K562 (cell line): ENCODE measurements around the gene TMEM14C. TPM values are rescaled to one million over a fixed set of nuclear protein-coding genes. Genes with fewer than 3 reads are reported as not detected.

Experiments used
- ATAC-seq: fragments of 200-7000 bp; cut with Tn5 transposase; 3 replicates; pipeline ENCODE4 v1.9.1; 2020; ENCODE audit warnings: moderate library complexity
- BruUV-seq: library from RNA; stranded (reverse); fragments of 400-500 nt; replicated peaks from 2 replicates; lab custom pipeline; 2021; lab: Mats Ljungman, UMichigan
- CTCF ChIA-PET: fragments of 300-600 bp; formaldehyde crosslinking; extraction: SDS; loops from one replicate; lab custom pipeline; 2021; ENCODE audit warnings: low intra/inter-chr PET ratio; lab: Yijun Ruan, JAX
- POLR2A ChIA-PET: fragments of 300-600, 350-650 bp; sonication (Branson Sonifier 250); formaldehyde crosslinking; extraction: SDS; loops from one replicate; lab custom pipeline; 2021; ENCODE audit warnings: antibody characterized with exemption, inconsistent platforms; lab: Yijun Ruan, JAX
- DNase-seq, 4 experiments: peaks; one replicate each; pipeline versions ENCODE4 v3.0.0 to v3.0.0-alpha.2; 2011 to 2018; ENCODE audit warnings: low spot score in 3 of 4, mixed read lengths in 3 of 4; ENCODE audit errors: extremely low read depth in 1 of 4
- FAIRE-seq: peaks from 2 replicates; lab custom pipeline; 2011; peaks lifted over from hg19 to GRCh38; lab: Jason Lieb, UNC
- H2AFZ ChIP-seq: 2 replicates; pipeline ENCODE4 v1.6.0; 2011; ENCODE audit warnings: low read depth, low read length, control low read depth, inconsistent platforms
- H3K27ac ChIP-seq: fragments of 200-600 bp; 3 replicates; pipeline ENCODE4 v1.8.0; 2011; ENCODE audit warnings: low read depth, mild to moderate bottlenecking, control low read depth, inconsistent platforms, low read length, moderate library complexity, mixed read lengths; ENCODE audit errors: extremely low read depth
- H3K27me3 ChIP-seq, 2 experiments: fragments of 300-600 bp in 1 of 2; 2 replicates in 1 of 2; 3 replicates in 1 of 2; pipeline versions ENCODE4 v1.6.0 to v1.8.0; 2011; ENCODE audit warnings: inconsistent platforms in 2 of 2, low read length in 2 of 2, mild to moderate bottlenecking in 1 of 2, mixed read lengths in 1 of 2, moderate library complexity in 1 of 2; ENCODE audit not compliant: control insufficient read depth in 2 of 2, insufficient read depth in 2 of 2
- H3K36me3 ChIP-seq: fragments of 300-600 bp; 3 replicates; pipeline ENCODE4 v1.8.0; 2011; ENCODE audit warnings: mild to moderate bottlenecking, low read length, inconsistent platforms; ENCODE audit not compliant: control insufficient read depth, insufficient read depth
- H3K4me1 ChIP-seq, 2 experiments: fragments of 200-600 bp in 1 of 2; replicated peaks in 1 of 2; 2 replicates in 1 of 2; 3 replicates in 1 of 2; pipeline versions ENCODE4 v1.5.1 to v1.8.0; 2011; ENCODE audit warnings: inconsistent platforms in 2 of 2, low read length in 2 of 2, mild to moderate bottlenecking in 1 of 2, mixed read lengths in 1 of 2, moderate library complexity in 1 of 2; ENCODE audit not compliant: control insufficient read depth in 2 of 2, insufficient read depth in 2 of 2
- H3K4me2 ChIP-seq: 2 replicates; pipeline ENCODE4 v1.6.1; 2011; ENCODE audit warnings: low read length, control low read depth, inconsistent platforms, mixed read lengths; ENCODE audit not compliant: insufficient read depth
- H3K4me3 ChIP-seq: fragments of 200-600 bp; sonication (generic), shearing (Covaris generic); 2 replicates; pipeline ENCODE4 v1.5.1; 2016; ENCODE audit warnings: control low read depth, inconsistent platforms
- H3K79me2 ChIP-seq: fragments of 200-600 bp; 3 replicates; pipeline ENCODE4 v1.8.0; 2011; ENCODE audit warnings: low read length, inconsistent platforms; ENCODE audit not compliant: control insufficient read depth, insufficient read depth
- H3K9ac ChIP-seq, 2 experiments: 2 replicates each; pipeline versions ENCODE4 v1.6.0 to v1.6.1; 2011; ENCODE audit warnings: low read depth in 2 of 2, low read length in 2 of 2, control low read depth in 1 of 2, inconsistent platforms in 1 of 2, mild to moderate bottlenecking in 1 of 2, mixed read lengths in 1 of 2; ENCODE audit not compliant: insufficient read depth in 1 of 2
- H3K9me1 ChIP-seq: one replicate; pipeline ENCODE4 v1.6.0; 2011; ENCODE audit warnings: inconsistent platforms, mild to moderate bottlenecking, low read length, moderate library complexity; ENCODE audit not compliant: control insufficient read depth, insufficient read depth
- H3K9me3 ChIP-seq: replicated peaks from 2 replicates; pipeline ENCODE4 v1.5.1; 2011; ENCODE audit warnings: low read depth, low read length, inconsistent platforms; ENCODE audit not compliant: control insufficient read depth, insufficient read depth
- H4K20me1 ChIP-seq: replicated peaks from 2 replicates; pipeline ENCODE4 v1.6.1; 2011; ENCODE audit warnings: low read length, inconsistent platforms, mixed read lengths; ENCODE audit not compliant: control insufficient read depth, insufficient read depth
- CHD4 ChIP-seq: fragments of 200-600 bp; sonication (generic); IDR thresholded peaks from 3 replicates; pipeline ENCODE4 v1.6.1; 2012; ENCODE audit warnings: low read depth, mild to moderate bottlenecking, mixed read lengths, low read length, inconsistent platforms; ENCODE audit not compliant: insufficient read depth, insufficient replicate concordance, poor library complexity, severe bottlenecking
- ELF1 ChIP-seq: fragments of 200-800 bp; sonication (Bioruptor generic); IDR thresholded peaks from 2 replicates; pipeline ENCODE4 v1.6.1; 2016; ENCODE audit warnings: missing genetic modification characterization, missing compliant biosample characterization
- EZH2 ChIP-seq: IDR thresholded peaks from 2 replicates; pipeline ENCODE4 v1.6.1; 2012; ENCODE audit warnings: low read depth, mild to moderate bottlenecking, inconsistent platforms, low read length, borderline replicate concordance
- FOXK2 ChIP-seq, 2 experiments: fragments of 450-650 bp; IDR thresholded peaks in 1 of 2; conservative IDR thresholded peaks in 1 of 2; 2 replicates each; pipeline ENCODE4 v1.6.1; 2016; ENCODE audit warnings: low read depth in 2 of 2, mild to moderate bottlenecking in 1 of 2
- HLTF ChIP-seq: fragments of 450-650 bp; IDR thresholded peaks from 2 replicates; pipeline ENCODE4 v1.6.1; 2016
- KDM1A ChIP-seq, 2 experiments: fragments of 450-650 bp; IDR thresholded peaks; 2 replicates each; pipeline ENCODE4 v1.6.1; 2016; ENCODE audit warnings: mild to moderate bottlenecking in 2 of 2
- MIER1 ChIP-seq: fragments of 450-650 bp; IDR thresholded peaks from 2 replicates; pipeline ENCODE4 v1.6.1; 2016; ENCODE audit warnings: antibody characterized with exemption, mild to moderate bottlenecking, low read depth
- NBN ChIP-seq: fragments of 450-650 bp; IDR thresholded peaks from 2 replicates; pipeline ENCODE4 v1.6.1; 2016; ENCODE audit warnings: low read depth, mild to moderate bottlenecking
- TFAM ChIP-seq: fragments of 250-450 bp; sonication (Bioruptor Pico); conservative IDR thresholded peaks from 2 replicates; pipeline ENCODE4 v1.5.0; 2021; ENCODE audit warnings: mild to moderate bottlenecking, moderate library complexity
- ZNF12 ChIP-seq: sonication (generic); formaldehyde crosslinking; IDR thresholded peaks from 2 replicates; pipeline ENCODE4 v1.4.0; 2020; ENCODE audit warnings: mild to moderate bottlenecking, missing genetic modification reagents
- ZNF121 ChIP-seq: sonication (generic); formaldehyde crosslinking; conservative IDR thresholded peaks from 2 replicates; pipeline ENCODE4 v1.8.0; 2022; ENCODE audit warnings: missing genetic modification reagents
- ZNF766 ChIP-seq: fragments of 200-800 bp; sonication (Bioruptor generic); conservative IDR thresholded peaks from 2 replicates; pipeline ENCODE4 v1.6.1; 2016; ENCODE audit warnings: missing genetic modification characterization, missing compliant biosample characterization
- WGBS: fragments of 100-300 bp; shearing (Covaris generic); methylation state at CpG from one replicate; pipeline ENCODE4 v1.1.6; 2016; ENCODE audit warnings: low coverage, mixed read lengths; ENCODE audit not compliant: insufficient coverage; ENCODE audit errors: missing lambda C conversion rate; 5-methylcytosine and 5-hydroxymethylcytosine counted together
- in situ Hi-C: fragments of 300-500 bp; cut with MboI; formaldehyde crosslinking; loops from 4 replicates; pipeline ENCODE4 v1.15.0; 2018; ENCODE audit warnings: inconsistent platforms, mixed read lengths
- intact Hi-C: fragments of 100-400 bp; cut with micrococcal nuclease; formaldehyde crosslinking; loops from 2 replicates; pipeline ENCODE4 v1.14.2; 2022
- polyA plus RNA-seq, 8 experiments: library from polyadenylated mRNA; depleted of rRNA in 4 of 8; stranded (reverse) in 5 of 8; unstranded in 3 of 8; fragments of >200 nt; fragmentation: Nextera tagmentation in 2 of 8; fragmentation: Illumina TruSeq in 1 of 8; extraction: Ambion mirVana in 2 of 8; extraction: Trizol in 1 of 8; gene quantifications; 2 replicates each; pipeline versions ENCODE4 v1.2.1 to v1.2.3, GENCODE V29; 2011 to 2014; ENCODE audit warnings: inconsistent platforms in 1 of 8, missing spikeins in 1 of 8
- total RNA-seq, 7 experiments: library from RNA; depleted of rRNA in 6 of 7; stranded (reverse); fragments of >200 nt in 6 of 7; fragmentation: Illumina TruSeq in 2 of 7; extraction: Trizol in 2 of 7; gene quantifications; 2 replicates each; pipeline versions ENCODE4 v1.2.1 to v1.2.3, GENCODE V29; 2011 to 2021; ENCODE audit warnings: low replicate concordance in 1 of 7
- TF ChIP-seq, protein P1 (sequence below): fragments of 450-650 bp; formaldehyde crosslinking; IDR thresholded peaks from 2 replicates; pipeline ENCODE4 v1.4.0; 2022; ENCODE audit warnings: missing genetic modification characterization
- TF ChIP-seq, protein P2 (sequence below), 2 experiments: fragments of 450-650 bp; IDR thresholded peaks; 2 replicates each; pipeline ENCODE4 v1.6.1; 2018; ENCODE audit warnings: mild to moderate bottlenecking in 2 of 2, low read depth in 1 of 2; ENCODE audit not compliant: partially characterized antibody in 2 of 2
- TF ChIP-seq, protein P3 (sequence below): fragments of 250-450 bp; sonication (Bioruptor Pico); IDR thresholded peaks from 2 replicates; pipeline ENCODE4 v1.5.0; 2021

Gene TMEM14C
- total and polyA plus RNA-seq, 9 of the 15 experiments (the other 6 are each of a cell fraction or from before 2014, with no cell fraction given): 151 to 496 (median 263) TPM

DNA sequence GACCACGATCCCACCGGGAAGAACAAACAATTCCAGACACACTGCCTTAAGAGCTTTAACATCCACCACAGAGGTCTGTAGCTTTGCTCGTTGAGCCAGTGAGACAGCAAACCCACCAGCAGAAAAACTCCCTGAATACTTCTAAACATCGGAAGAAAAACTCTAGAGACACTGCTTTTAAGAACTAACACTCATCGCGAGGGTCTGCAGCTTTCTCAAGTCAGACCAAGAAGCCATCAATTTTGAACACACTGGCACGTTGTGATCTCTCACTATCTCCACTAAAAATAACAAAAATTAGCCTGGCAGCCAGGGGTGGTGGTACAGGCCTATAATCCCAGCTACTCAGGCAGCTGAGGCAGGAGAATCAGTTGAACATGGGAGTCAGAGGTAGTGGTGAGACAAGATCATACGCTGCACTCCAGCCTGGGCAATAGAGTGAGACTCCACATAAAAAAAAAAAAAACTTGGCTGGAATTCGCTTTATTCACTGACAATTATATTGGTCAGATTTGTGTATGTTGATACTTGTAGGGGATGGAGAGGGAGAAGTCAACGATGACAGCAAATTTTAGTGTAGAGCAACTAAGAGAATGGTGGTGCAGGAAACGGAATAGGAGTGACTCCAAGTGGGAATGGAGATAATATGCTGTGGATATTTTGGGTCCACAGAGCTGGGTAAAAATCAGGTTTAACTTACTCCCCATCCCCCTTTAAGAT, 860 bp upstream of the TMEM14C start:
- no TSS peak for BruUV-seq
- in situ Hi-C loops: no loop called here
- WGBS: 69% methylated on average over 11 of the region's 11 CpGs
- CTCF ChIA-PET: no interaction called here
- Histone ChIP-seq H4K20me1 (no peaks in the 10 kb centered on the region), H3K4me2 (peak overlapping the region; percentile 79), H3K36me3 (peaks cover 20% of the 10 kb centered on the region; the same call in 2 of the 3 replicates), H3K27me3 (no peaks in the 10 kb centered on the region), H3K4me1 (peaks cover 39 to 44% of the 10 kb centered on the region in 2 experiments), H2AFZ (peak overlapping the region; percentile 90), H3K9me3 (peaks cover 13% of the 10 kb centered on the region), H3K4me3 (peak overlapping the region; percentile 64), H3K79me2 (peaks cover 36% of the 10 kb centered on the region), H3K9me1 (no peaks in the 10 kb centered on the region), H3K9ac (peak overlapping the region; percentile 85 to 92; a peak in 3 of 4 replicates), H3K27ac (peak overlapping the region; percentile 88)
- intact Hi-C loops: loop anchor here (1.0 to 2.0 kb wide), 3 partner anchors 25 to 165 kb away; partner anchors contain the start of genes SYCP2L and TMEM14B
- no peak for FAIRE-seq
- DNase-seq: no peak
- POLR2A ChIA-PET: interaction anchor here (0.6 to 4.0 kb wide), 15 partner anchors 9 to 1380 kb away, joined by 3 to 48 read pairs (median 4); partner anchors contain the start of genes C6orf52, PAK1IP1 and TMEM14B
- no peak for ATAC-seq
- TF ChIP-seq, protein P1, sequence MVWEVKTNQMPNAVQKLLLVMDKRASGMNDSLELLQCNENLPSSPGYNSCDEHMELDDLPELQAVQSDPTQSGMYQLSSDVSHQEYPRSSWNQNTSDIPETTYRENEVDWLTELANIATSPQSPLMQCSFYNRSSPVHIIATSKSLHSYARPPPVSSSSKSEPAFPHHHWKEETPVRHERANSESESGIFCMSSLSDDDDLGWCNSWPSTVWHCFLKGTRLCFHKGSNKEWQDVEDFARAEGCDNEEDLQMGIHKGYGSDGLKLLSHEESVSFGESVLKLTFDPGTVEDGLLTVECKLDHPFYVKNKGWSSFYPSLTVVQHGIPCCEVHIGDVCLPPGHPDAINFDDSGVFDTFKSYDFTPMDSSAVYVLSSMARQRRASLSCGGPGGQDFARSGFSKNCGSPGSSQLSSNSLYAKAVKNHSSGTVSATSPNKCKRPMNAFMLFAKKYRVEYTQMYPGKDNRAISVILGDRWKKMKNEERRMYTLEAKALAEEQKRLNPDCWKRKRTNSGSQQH (CRISPR knock-in tag): 0 out of 2 replicates have a peak, but pooled peaks have one; percentile 2
- TF ChIP-seq ZNF121 (CRISPR knock-in tag) (peak; percentile 65), TFAM (CRISPR knock-in tag) (no peak), HLTF (0 out of 2 replicates have a peak, but pooled peaks have one; percentile 46), KDM1A (IDR thresholded peaks at IDR 0.05) (peak in 1 of 2 experiments; percentile 28; a peak in 1 of 4 replicates), NBN (0 out of 2 replicates have a peak, but pooled peaks have one; percentile 9), FOXK2 (conservative IDR thresholded peaks at IDR 0.05 in 1 of 2, IDR thresholded peaks at IDR 0.05 in 1 of 2; ENCODE audit: low read depth in 2 of 2) (0 out of 4 replicates have a peak, but pooled peaks of 1 of the 2 experiments have one; percentile 10), EZH2 (no peak), ELF1 (peak; percentile 4; the same call in 1 of the 2 replicates), CHD4 (peak; percentile 59), MIER1 (0 out of 2 replicates have a peak, but pooled peaks have one; percentile 26), ZNF12 (CRISPR knock-in tag) (no peak), ZNF766 (CRISPR knock-in tag) (0 out of 2 replicates have a peak, but pooled peaks have one; percentile 4)
- TF ChIP-seq, protein P2, sequence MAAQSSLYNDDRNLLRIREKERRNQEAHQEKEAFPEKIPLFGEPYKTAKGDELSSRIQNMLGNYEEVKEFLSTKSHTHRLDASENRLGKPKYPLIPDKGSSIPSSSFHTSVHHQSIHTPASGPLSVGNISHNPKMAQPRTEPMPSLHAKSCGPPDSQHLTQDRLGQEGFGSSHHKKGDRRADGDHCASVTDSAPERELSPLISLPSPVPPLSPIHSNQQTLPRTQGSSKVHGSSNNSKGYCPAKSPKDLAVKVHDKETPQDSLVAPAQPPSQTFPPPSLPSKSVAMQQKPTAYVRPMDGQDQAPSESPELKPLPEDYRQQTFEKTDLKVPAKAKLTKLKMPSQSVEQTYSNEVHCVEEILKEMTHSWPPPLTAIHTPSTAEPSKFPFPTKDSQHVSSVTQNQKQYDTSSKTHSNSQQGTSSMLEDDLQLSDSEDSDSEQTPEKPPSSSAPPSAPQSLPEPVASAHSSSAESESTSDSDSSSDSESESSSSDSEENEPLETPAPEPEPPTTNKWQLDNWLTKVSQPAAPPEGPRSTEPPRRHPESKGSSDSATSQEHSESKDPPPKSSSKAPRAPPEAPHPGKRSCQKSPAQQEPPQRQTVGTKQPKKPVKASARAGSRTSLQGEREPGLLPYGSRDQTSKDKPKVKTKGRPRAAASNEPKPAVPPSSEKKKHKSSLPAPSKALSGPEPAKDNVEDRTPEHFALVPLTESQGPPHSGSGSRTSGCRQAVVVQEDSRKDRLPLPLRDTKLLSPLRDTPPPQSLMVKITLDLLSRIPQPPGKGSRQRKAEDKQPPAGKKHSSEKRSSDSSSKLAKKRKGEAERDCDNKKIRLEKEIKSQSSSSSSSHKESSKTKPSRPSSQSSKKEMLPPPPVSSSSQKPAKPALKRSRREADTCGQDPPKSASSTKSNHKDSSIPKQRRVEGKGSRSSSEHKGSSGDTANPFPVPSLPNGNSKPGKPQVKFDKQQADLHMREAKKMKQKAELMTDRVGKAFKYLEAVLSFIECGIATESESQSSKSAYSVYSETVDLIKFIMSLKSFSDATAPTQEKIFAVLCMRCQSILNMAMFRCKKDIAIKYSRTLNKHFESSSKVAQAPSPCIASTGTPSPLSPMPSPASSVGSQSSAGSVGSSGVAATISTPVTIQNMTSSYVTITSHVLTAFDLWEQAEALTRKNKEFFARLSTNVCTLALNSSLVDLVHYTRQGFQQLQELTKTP (IDR thresholded peaks at IDR 0.05; ENCODE audit: low read depth in 1 of 2, partially characterized antibody in 2 of 2): peak in 1 of 2 experiments; percentile 24
- TF ChIP-seq, protein P3, sequence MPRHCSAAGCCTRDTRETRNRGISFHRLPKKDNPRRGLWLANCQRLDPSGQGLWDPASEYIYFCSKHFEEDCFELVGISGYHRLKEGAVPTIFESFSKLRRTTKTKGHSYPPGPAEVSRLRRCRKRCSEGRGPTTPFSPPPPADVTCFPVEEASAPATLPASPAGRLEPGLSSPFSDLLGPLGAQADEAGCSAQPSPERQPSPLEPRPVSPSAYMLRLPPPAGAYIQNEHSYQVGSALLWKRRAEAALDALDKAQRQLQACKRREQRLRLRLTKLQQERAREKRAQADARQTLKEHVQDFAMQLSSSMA (CRISPR knock-in tag): no peak
